Fibroblast of lung (primary cell): Measurements from ENCODE around the gene DNAJC7. TPM values are rescaled to one million over a fixed set of nuclear protein-coding genes. Genes with fewer than 3 reads are reported as not detected.

Experiments used
- DNase-seq, 2 donors: peaks; one replicate each; pipeline versions ENCODE4 v3.0.0 to v3.0.0-alpha.2; 2010; ENCODE audit warnings: low read depth in 2 of 2
- H2AFZ ChIP-seq: 2 replicates; pipeline ENCODE4 v1.5.1; 2012; ENCODE audit warnings: low read length, control low read depth, inconsistent platforms
- H3K27ac ChIP-seq: 2 replicates; pipeline ENCODE4 v1.5.1; 2011; ENCODE audit warnings: low read length, control low read depth; ENCODE audit not compliant: insufficient read depth
- H3K27me3 ChIP-seq: 2 replicates; pipeline ENCODE4 v1.5.1; 2011; ENCODE audit warnings: mild to moderate bottlenecking, low read length; ENCODE audit not compliant: control insufficient read depth, insufficient read depth
- H3K36me3 ChIP-seq: 2 replicates; pipeline ENCODE4 v1.5.1; 2011; ENCODE audit warnings: low read length; ENCODE audit not compliant: control insufficient read depth, insufficient read depth
- H3K4me1 ChIP-seq: 2 replicates; pipeline ENCODE4 v1.5.1; 2011; ENCODE audit warnings: low read length; ENCODE audit not compliant: control insufficient read depth, insufficient read depth; ENCODE audit errors: extremely low read depth
- H3K4me2 ChIP-seq: 2 replicates; pipeline ENCODE4 v1.5.1; 2011; ENCODE audit warnings: low read length, control low read depth; ENCODE audit not compliant: insufficient read depth; ENCODE audit errors: extremely low read depth
- H3K4me3 ChIP-seq, 4 experiments: fragments of 200-600 bp in 1 of 4; sonication (generic) in 1 of 4; replicated peaks in 1 of 4; 2 replicates each; pipeline ENCODE4 v1.5.1; 2011 to 2016; ENCODE audit warnings: low read length in 4 of 4, low read depth in 3 of 4, mild to moderate bottlenecking in 3 of 4, control low read depth in 2 of 4, inconsistent platforms in 1 of 4, mixed read lengths in 1 of 4; ENCODE audit not compliant: insufficient read depth in 1 of 4; ENCODE audit errors: control extremely low read depth in 1 of 4
- H3K79me2 ChIP-seq: 2 replicates; pipeline ENCODE4 v1.5.1; 2012; ENCODE audit warnings: mild to moderate bottlenecking, low read length, inconsistent platforms; ENCODE audit not compliant: control insufficient read depth, insufficient read depth
- H3K9ac ChIP-seq: 2 replicates; pipeline ENCODE4 v1.5.1; 2011; ENCODE audit warnings: mild to moderate bottlenecking, low read length, control low read depth; ENCODE audit not compliant: insufficient read depth
- H3K9me3 ChIP-seq: 2 replicates; pipeline ENCODE4 v1.5.1; 2012; ENCODE audit warnings: low read depth, low read length; ENCODE audit not compliant: control insufficient read depth, insufficient read depth
- H4K20me1 ChIP-seq: 2 replicates; pipeline ENCODE4 v1.5.1; 2011; ENCODE audit warnings: low read length; ENCODE audit not compliant: control insufficient read depth, insufficient read depth; ENCODE audit errors: extremely low read depth
- EZH2 ChIP-seq: IDR thresholded peaks from 2 replicates; pipeline ENCODE4 v1.5.1; 2012; ENCODE audit warnings: low read length, control low read depth, mild to moderate bottlenecking; ENCODE audit errors: missing control alignments
- polyA plus RNA-seq, 2 donors: library from polyadenylated mRNA; depleted of rRNA in 1 of 2; stranded (reverse) in 1 of 2; unstranded in 1 of 2; fragments of >200 nt; gene quantifications; 2 replicates each; pipeline ENCODE4 v1.2.1, GENCODE V29; 2011 to 2012; ENCODE audit warnings: missing spikeins in 1 of 2
- total RNA-seq: library from RNA; depleted of rRNA; stranded (reverse); fragments of >200 nt; gene quantifications from 2 replicates; pipeline ENCODE4 v1.2.1, GENCODE V29; 2014
- TF ChIP-seq, protein P1 (sequence below), 2 donors: IDR thresholded peaks in 1 of 2; conservative IDR thresholded peaks in 1 of 2; 1 replicate in 1 of 2; 2 replicates in 1 of 2; pipeline ENCODE4 v1.5.1; 2011 to 2012; ENCODE audit warnings: low read length in 2 of 2, control low read depth in 1 of 2, inconsistent platforms in 1 of 2, low read depth in 1 of 2, mild to moderate bottlenecking in 1 of 2

The DNAJC7 gene
- total and polyA plus RNA-seq, 2 donors (not counting 1 experiment from before 2014, with no cell fraction given) = 53.5 to 78.8 TPM

DNA sequence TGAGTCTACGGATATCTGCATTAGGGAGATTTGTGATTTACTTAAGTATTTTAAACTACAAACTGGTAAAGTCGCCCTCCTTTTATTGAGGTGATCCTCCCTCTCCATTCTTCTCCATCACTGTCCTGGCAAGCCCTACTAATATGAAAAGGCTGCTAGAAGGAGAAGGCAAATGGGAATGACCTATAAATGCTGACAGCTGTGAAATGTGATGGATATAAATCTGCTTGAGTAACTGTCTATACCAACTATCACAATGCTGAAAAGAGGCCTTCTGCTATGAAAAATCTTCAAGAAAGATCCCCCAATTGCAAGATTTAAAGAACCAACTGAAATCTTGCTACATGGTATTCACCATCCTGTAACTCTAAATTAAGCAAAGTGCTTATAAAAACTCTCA is 15.5 kb downstream of the DNAJC7 start:
- H4K20me1 ChIP-seq = no peaks in the 10 kb centered on the region
- H3K4me2 ChIP-seq = no peak overlapping the region
- H3K27me3 ChIP-seq = no peaks in the 10 kb centered on the region
- no peak overlapping the region for H3K4me3 ChIP-seq
- H3K36me3 ChIP-seq = peaks cover 12% of the 10 kb centered on the region
- H2AFZ ChIP-seq = no peak overlapping the region
- DNase-seq = no peak
- H3K4me1 ChIP-seq = peaks cover 12% of the 10 kb centered on the region
- peaks cover 58% of the 10 kb centered on the region for H3K79me2 ChIP-seq
- H3K9me3 ChIP-seq = no peaks in the 10 kb centered on the region
- no peak for TF ChIP-seq EZH2
- TF ChIP-seq, protein P1, sequence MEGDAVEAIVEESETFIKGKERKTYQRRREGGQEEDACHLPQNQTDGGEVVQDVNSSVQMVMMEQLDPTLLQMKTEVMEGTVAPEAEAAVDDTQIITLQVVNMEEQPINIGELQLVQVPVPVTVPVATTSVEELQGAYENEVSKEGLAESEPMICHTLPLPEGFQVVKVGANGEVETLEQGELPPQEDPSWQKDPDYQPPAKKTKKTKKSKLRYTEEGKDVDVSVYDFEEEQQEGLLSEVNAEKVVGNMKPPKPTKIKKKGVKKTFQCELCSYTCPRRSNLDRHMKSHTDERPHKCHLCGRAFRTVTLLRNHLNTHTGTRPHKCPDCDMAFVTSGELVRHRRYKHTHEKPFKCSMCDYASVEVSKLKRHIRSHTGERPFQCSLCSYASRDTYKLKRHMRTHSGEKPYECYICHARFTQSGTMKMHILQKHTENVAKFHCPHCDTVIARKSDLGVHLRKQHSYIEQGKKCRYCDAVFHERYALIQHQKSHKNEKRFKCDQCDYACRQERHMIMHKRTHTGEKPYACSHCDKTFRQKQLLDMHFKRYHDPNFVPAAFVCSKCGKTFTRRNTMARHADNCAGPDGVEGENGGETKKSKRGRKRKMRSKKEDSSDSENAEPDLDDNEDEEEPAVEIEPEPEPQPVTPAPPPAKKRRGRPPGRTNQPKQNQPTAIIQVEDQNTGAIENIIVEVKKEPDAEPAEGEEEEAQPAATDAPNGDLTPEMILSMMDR (conservative IDR thresholded peaks at IDR 0.05 in 1 of 2, IDR thresholded peaks at IDR 0.05 in 1 of 2; ENCODE audit: low read depth in 1 of 2, low read length in 2 of 2) = no peak
- no peak overlapping the region for H3K9ac ChIP-seq
- H3K27ac ChIP-seq = no peak overlapping the region

DNA sequence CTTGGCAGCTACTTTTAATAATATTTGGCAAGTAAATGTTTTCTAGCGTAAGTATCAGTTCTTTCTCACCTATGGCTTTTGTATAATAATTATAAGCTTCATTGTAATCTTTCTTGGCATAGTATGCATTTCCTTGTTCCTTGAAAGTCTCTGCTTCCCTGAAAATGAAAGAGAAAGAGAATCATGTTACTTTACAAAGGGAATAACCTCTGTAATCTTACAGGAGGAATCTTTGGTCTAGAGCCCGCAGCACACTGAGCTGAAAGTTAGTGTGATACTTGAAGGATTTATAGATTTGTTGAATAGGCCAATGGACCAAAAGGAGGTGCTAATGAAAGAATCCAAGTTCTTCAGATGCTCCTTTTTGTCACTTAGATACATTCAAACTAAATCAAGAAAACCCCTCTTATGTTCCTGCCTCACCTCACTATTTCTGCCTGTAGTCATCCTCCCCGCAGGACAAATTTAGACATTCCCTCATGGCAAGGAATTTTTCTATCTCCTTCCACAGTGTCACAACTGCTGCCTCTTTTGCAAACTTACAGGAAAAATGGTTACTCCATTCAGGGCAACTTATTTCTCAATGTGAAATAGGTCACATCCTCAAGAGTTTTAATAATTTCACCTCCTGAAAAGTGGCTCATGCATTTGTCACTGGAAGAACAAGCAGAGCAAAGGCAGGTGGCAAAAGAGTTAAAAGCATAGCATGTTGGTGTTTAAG is 16.7 kb downstream of the DNAJC7 start:
- Histone ChIP-seq H3K4me1 (peaks cover 12% of the 10 kb centered on the region), H3K79me2 (peaks cover 47% of the 10 kb centered on the region), H3K27me3 (no peaks in the 10 kb centered on the region), H4K20me1 (no peaks in the 10 kb centered on the region), H3K4me2 (no peak overlapping the region), H2AFZ (no peak overlapping the region), H3K27ac (no peak overlapping the region), H3K4me3 (no peak overlapping the region), H3K36me3 (peaks cover 14% of the 10 kb centered on the region), H3K9me3 (no peaks in the 10 kb centered on the region), H3K9ac (no peak overlapping the region)
- TF ChIP-seq, protein P1 (conservative IDR thresholded peaks at IDR 0.05 in 1 of 2, IDR thresholded peaks at IDR 0.05 in 1 of 2; ENCODE audit: low read depth in 1 of 2, low read length in 2 of 2) = no peak
- no peak for TF ChIP-seq EZH2
- DNase-seq = no peak

DNA sequence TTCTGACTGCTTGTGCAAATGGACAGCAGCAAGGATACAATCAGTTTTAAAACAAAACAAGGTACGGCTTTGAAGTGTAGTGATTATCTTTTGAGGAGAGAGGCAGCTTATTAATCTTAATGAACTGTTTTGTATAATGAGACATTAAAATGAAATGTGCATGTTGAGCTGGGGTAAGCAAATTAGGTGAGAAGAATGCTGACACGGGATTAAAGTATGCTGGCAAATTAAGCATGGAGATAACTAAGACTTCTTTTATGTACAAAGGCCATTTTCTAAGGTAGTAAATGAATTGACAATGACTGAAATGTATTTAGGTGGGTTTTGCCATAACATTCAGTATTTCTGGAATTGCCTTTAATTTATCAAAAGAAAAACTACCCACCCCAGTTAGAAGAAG is 18.7 kb downstream of the DNAJC7 start:
- TF ChIP-seq, protein P1 (conservative IDR thresholded peaks at IDR 0.05 in 1 of 2, IDR thresholded peaks at IDR 0.05 in 1 of 2; ENCODE audit: low read depth in 1 of 2, low read length in 2 of 2) = no peak
- TF ChIP-seq EZH2 = no peak
- peaks cover 16% of the 10 kb centered on the region for H3K36me3 ChIP-seq
- H3K4me1 ChIP-seq = peaks cover 8% of the 10 kb centered on the region
- no peak overlapping the region for H3K4me2 ChIP-seq
- H3K9ac ChIP-seq = no peak overlapping the region
- peaks cover 28% of the 10 kb centered on the region for H3K79me2 ChIP-seq
- H3K4me3 ChIP-seq = no peak overlapping the region
- no peaks in the 10 kb centered on the region for H4K20me1 ChIP-seq
- DNase-seq = no peak
- H3K27me3 ChIP-seq = no peaks in the 10 kb centered on the region
- H3K27ac ChIP-seq = no peak overlapping the region
- H2AFZ ChIP-seq = no peak overlapping the region
- H3K9me3 ChIP-seq = no peaks in the 10 kb centered on the region
